ENCODE measurements around the gene NUCB1. TPM values are rescaled to one million over a fixed set of nuclear protein-coding genes. Genes with fewer than 3 reads are reported as not detected.
"Not testable (repeated sequence)": the region's sequence is repeated elsewhere in the genome, so short reads cannot be mapped to it uniquely, and the experiment has no call there.

The NUCB1 gene
- total RNA-seq, 2 experiments from 2014 or later = 102 to 114 TPM

DNA sequence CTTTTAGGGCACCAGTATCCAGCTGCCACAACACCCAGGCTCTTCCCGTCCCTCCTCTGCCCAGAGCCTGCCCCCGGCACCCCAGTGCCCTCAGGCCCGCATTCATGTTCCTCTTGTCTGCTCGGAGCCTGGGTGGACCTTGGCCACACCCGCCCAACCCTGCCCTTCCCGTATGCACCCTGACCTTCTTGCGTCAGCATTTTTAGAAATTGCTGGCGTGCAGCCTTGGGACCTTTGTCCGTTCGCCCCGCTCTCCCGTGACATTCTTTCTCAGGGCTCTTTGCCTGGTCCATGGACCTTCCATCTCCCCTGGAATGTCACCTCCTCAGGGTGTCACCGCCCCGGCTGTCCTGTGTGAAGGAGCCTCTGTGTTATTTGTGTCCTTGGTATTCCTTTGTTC, 7.6 kb downstream of the NUCB1 start:
- Mint-ChIP-seq H3K4me1 (ENCODE audit: low read depth) (peaks cover under 1% of the 10 kb centered on the region), H3K27ac (no peak overlapping the region), H3K9me3 (no peaks in the 10 kb centered on the region), H3K4me3 (no peak overlapping the region), H3K36me3 (ENCODE audit: low read depth) (peaks cover 45% of the 10 kb centered on the region), H3K27me3 (no peaks in the 10 kb centered on the region)
- ATAC-seq = no peak
- TF ChIP-seq, protein P1, sequence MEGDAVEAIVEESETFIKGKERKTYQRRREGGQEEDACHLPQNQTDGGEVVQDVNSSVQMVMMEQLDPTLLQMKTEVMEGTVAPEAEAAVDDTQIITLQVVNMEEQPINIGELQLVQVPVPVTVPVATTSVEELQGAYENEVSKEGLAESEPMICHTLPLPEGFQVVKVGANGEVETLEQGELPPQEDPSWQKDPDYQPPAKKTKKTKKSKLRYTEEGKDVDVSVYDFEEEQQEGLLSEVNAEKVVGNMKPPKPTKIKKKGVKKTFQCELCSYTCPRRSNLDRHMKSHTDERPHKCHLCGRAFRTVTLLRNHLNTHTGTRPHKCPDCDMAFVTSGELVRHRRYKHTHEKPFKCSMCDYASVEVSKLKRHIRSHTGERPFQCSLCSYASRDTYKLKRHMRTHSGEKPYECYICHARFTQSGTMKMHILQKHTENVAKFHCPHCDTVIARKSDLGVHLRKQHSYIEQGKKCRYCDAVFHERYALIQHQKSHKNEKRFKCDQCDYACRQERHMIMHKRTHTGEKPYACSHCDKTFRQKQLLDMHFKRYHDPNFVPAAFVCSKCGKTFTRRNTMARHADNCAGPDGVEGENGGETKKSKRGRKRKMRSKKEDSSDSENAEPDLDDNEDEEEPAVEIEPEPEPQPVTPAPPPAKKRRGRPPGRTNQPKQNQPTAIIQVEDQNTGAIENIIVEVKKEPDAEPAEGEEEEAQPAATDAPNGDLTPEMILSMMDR (IDR thresholded peaks at IDR 0.05) = no peak
- no peak for DNase-seq
- ChIA-PET POLR2A (interaction anchor here (0.6 to 1.4 kb wide), 2 partner anchors 11 to 33 kb away, joined by 3 read pairs; no protein-coding TSS in a partner anchor), CTCF (interaction anchor here (1.3 kb wide), 1 partner anchor 63 kb away, joined by 4 read pairs; no protein-coding TSS in a partner anchor)
- intact Hi-C loops (cut with micrococcal nuclease) = no loop called here

DNA sequence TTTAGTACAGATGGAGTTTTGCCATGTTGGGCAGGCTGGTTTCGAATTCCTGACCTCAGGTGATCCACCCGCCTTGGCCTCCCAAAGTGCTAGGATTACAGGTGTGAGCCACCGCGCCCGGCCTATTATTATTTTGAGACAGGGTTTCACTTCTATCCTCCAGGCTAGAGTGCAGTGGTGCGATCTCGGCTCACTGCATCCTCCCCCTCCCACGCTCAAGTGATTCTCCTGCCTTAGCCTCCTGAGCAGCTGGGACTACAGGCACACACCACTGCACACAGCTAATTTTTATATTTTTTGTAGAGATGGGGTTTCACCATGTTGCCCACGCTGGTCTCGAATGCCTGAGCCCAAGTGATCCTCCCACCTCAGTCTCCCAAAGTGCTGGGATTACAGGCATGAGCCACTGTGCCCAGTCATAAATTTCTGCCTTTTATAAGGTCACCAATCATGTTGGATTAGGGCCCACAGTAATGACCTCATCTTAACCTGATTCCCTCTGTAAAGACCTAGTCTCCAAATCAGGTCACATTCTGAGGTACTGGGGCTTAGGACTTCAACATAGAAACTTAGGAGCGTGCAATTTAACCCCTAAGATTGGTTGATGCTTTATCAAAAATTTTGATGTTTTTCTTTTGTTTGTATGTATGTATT, 9.4 kb downstream of the NUCB1 start:
- intact Hi-C loops (cut with micrococcal nuclease); H3K27ac Mint-ChIP-seq; H3K9me3 Mint-ChIP-seq; H3K27me3 Mint-ChIP-seq; DNase-seq; H3K4me1 Mint-ChIP-seq (ENCODE audit: low read depth); CTCF ChIA-PET; POLR2A ChIA-PET; ATAC-seq; H3K4me3 Mint-ChIP-seq: not testable (repeated sequence)
- H3K36me3 Mint-ChIP-seq (ENCODE audit: low read depth) = peaks cover 54% of the 10 kb centered on the region

DNA sequence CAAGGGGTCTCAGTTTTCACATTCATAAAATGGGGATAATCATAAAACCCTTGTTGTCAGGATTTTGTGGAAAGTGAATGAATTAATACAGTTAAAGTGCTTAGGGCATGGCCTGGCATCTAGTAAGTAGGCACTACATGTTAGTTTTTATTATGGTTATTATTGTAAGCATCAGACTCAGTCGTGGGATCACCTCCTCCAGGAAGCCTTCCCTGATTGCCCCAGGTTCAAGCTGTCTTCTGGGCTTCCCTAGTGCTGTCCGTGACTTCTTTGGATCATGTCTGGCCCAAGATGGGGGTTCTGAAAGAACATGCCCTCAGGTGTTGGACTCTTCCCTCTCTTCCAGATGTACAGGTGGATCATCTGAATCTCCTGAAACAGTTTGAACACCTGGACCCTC, 10.7 kb downstream of the NUCB1 start:
- TF ChIP-seq, protein P1 (IDR thresholded peaks at IDR 0.05) = no peak
- no peak overlapping the region for H3K4me3 Mint-ChIP-seq
- H3K27me3 Mint-ChIP-seq = no peaks in the 10 kb centered on the region
- ChIA-PET POLR2A (interaction anchor here (0.8 to 1.1 kb wide), 2 partner anchors 9 to 37 kb away, joined by 3 read pairs; no protein-coding TSS in a partner anchor), CTCF (interaction anchor here (1.5 kb wide), 1 partner anchor 11 kb away, joined by 3 read pairs; the partner anchor contains the start of gene NUCB1)
- no peak for ATAC-seq
- H3K36me3 Mint-ChIP-seq (ENCODE audit: low read depth) = peaks cover 46% of the 10 kb centered on the region
- H3K4me1 Mint-ChIP-seq (ENCODE audit: low read depth) = no peaks in the 10 kb centered on the region
- H3K27ac Mint-ChIP-seq = no peak overlapping the region
- no peak for DNase-seq
- no peaks in the 10 kb centered on the region for H3K9me3 Mint-ChIP-seq
- intact Hi-C loops (cut with micrococcal nuclease) = no loop called here

DNA sequence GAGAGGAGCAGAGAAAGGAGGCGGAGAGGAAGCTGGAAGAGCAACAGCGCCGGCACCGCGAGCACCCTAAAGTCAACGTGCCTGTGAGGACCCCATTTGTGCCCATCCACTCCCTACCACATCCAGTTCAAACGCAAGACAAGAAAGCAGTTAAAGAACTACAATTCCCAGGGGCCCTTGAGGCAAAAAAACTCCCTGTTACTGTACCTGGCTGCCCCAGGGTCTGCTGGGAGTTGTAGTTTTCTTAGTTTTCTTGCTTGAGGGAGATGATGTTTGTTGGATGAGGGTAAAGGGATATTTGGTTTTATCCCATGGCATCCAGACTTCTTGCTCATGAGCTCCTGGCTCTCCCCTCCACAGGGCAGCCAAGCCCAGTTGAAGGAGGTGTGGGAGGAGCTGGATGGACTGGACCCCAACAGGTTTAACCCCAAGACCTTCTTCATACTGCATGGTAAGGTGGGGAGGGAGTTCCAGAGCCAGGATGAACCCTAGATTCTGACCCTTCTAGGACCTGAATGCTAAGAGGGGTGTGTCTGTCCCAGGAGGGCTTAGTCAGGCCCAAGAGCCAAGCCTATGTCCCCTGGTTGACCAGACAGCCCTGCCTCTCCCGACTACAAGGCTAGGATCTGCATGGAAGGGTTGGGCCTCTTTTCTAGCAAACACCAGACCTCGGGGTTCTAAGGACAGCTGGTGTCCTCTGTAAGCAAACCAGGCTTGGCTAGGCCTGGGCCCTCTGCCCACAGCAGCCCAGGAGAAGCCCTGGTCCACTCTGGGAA, 13.2 kb downstream of the NUCB1 start:
- CTCF ChIA-PET = interaction anchor here (1.9 kb wide), 1 partner anchor 20 kb away, joined by 5 read pairs; the partner anchor contains the start of gene DHDH
- no peak overlapping the region for H3K27ac Mint-ChIP-seq
- no peak overlapping the region for H3K4me3 Mint-ChIP-seq
- peaks cover 44% of the 10 kb centered on the region for H3K36me3 Mint-ChIP-seq (ENCODE audit: low read depth)
- no peaks in the 10 kb centered on the region for H3K27me3 Mint-ChIP-seq
- no peaks in the 10 kb centered on the region for H3K4me1 Mint-ChIP-seq (ENCODE audit: low read depth)
- POLR2A ChIA-PET = interaction anchor here (1.0 to 2.2 kb wide), 2 partner anchors 11 to 85 kb away, joined by 3 to 5 read pairs; no protein-coding TSS in a partner anchor
- peak; percentile 84 for ATAC-seq
- intact Hi-C loops (cut with micrococcal nuclease) = no loop called here
- H3K9me3 Mint-ChIP-seq = no peaks in the 10 kb centered on the region
- TF ChIP-seq, protein P1 (IDR thresholded peaks at IDR 0.05) = no peak
- peak; percentile 47 for DNase-seq

DNA sequence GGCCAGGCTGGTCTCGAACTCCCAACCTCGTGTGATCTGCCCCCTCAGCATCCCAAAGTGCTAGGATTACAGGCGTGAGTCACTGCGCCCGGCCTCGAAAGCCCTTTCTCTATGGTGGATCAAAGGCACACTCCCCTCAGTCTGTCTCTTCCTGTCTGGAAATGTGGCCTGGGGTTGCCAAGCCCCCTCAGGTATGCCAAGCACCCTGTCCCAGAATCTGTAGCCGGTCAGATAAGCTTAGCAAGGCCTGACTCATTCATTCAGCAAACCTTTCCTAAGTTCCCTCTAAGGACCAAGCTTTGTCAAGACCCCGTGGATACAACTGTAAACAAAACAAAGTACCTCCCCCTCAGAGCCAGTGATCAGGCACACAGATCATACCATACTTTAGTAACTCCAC, 14.1 kb downstream of the NUCB1 start:
- intact Hi-C loops (cut with micrococcal nuclease) = no loop called here
- TF ChIP-seq, protein P1 (IDR thresholded peaks at IDR 0.05) = no peak
- no peaks in the 10 kb centered on the region for H3K9me3 Mint-ChIP-seq
- DNase-seq (no peak), ATAC-seq (no peak)
- POLR2A ChIA-PET = interaction anchor here (0.8 to 2.2 kb wide), 2 partner anchors 10 to 12 kb away, joined by 4 to 5 read pairs; no protein-coding TSS in a partner anchor
- CTCF ChIA-PET = interaction anchor here (1.9 kb wide), 1 partner anchor 19 kb away, joined by 5 read pairs; the partner anchor contains the start of gene DHDH
- peaks cover 46% of the 10 kb centered on the region for H3K36me3 Mint-ChIP-seq (ENCODE audit: low read depth)
- no peaks in the 10 kb centered on the region for H3K27me3 Mint-ChIP-seq
- H3K4me3 Mint-ChIP-seq = no peak overlapping the region
- H3K4me1 Mint-ChIP-seq (ENCODE audit: low read depth) = no peaks in the 10 kb centered on the region
- no peak overlapping the region for H3K27ac Mint-ChIP-seq
